ELF-1 (cell line): Measurements from ENCODE around the gene HIPK2.

Experiments used
- DNase-seq: peaks from one replicate; pipeline ENCODE4 v3.0.0-alpha.2; 2016; ENCODE audit warnings: low read depth, low spot score

HIPK2 gene

DNA sequence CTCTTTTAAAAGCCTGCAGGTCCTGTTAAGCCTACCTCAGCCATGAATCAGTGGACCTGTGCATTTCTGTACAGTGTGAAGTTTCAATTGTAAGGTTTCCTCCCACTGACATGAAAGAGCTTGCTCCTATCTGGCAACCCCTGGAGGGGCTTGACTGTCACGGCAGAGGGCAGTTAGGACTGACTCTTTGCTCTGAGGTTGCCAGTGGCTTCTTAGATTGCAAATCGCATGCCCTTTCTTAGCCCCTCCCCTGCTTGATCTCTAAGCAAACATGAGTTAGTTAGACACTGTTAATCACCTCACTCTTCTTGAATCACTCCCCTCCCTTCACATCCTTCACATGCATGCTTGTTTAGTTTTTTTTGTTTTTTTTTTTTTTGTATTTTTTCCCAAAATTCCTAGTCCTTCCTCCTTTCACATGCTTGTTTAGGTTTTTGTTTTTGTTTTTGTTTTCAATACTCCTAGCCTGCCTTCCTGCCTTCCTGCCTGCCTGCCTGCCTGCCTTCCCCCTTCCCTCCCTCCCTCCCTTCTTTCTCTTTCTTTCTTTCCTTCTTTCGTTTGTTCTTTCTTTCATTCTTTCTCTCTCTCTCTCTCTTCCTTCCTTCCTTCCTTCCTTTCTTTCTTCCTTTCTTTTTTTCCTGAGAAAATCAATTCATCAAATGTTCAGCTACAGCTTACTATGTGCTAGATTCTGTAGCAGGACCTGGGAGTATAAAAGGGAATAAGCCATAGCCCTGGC lies 6.0 kb upstream of the HIPK2 start:
- DNase-seq: peak; percentile 21

DNA sequence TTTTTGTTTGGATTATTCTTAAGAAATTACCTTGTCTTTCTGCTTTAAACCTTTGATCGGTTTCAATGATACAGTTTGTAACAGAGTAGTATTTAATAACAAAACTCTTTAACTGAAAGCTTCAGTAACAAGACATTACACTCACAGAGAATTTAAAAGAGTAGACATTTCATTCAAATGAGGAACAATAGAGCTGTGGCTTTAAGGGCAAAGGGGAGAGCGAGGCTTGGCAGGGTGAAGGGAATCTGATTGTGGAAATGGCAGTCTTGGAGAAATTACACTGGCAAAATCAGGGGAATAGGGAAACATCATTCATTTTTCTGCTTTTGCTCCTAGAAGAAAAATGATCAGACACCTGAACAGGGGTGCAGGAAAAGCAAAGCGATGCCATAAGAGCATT lies 5.1 kb upstream of the HIPK2 start:
- no peak for DNase-seq

DNA sequence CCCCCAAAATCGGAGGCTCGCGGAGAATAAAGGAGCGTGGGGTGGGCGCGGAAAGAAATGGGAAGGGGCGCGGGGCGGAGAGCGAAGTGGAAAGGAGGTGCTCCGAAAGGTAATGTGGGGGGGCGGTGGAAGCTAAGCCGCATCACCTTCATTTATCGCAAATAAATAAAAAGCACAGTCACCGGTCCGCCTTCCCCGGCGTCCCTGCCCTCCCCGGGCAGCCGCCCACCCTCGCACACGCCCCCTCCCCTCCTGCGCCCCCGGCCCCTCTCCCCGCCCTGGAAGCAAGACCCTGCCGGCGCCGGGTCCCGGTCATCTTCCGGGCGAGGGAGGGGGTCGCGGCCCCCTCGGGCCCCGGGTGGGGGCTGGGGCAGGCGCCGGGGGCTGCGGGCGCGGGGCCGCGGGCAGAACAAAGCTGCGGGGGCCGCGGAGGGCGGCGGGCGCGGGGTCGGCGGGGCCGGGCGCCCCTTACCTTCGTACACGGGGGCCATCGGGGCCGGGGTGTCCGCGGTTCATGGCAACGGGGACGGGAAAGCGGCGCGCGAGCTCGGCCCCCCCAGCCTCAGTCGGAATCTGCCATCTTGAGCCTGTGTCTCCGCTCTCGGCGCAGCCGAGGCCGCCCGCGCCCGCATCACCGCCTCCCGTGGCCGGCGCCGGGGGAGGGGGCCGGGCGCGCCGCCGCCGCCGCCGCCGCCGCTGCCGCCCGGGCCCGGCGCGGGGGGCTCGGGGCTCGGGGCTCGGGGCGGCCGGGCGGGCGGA lies 486 bp downstream of the HIPK2 start:
- DNase-seq: no peak

DNA sequence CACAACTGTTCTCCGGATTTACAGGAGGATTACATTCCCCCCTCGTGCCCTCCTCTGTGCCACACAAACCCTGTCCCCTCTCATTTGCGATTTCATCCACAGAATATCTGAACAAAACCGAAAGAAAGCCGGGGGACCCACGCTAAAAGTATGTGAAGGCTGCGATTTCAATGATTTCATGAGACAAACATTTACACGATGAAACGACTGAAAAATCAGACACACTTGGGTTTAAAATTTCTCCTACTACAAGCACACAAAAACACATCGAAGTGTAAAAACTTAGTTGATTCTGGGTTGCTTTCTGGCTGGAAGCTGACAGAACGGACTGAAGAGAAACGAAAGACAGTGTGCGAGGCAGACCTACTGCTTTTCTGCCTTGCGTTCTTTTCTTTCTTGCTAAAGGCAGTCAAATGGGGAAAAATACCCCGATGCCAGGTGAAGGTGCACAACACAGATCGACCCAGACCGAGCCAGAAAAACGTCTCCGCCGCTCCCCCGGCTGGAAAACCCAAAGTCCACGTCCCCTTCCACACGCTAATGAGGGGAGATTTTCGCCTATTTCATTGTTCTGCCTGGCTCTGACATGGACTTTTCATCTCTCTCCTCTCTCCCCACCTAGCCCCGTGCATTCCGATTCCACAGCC lies 1.2 kb downstream of the HIPK2 start:
- peak; percentile 42 for DNase-seq

DNA sequence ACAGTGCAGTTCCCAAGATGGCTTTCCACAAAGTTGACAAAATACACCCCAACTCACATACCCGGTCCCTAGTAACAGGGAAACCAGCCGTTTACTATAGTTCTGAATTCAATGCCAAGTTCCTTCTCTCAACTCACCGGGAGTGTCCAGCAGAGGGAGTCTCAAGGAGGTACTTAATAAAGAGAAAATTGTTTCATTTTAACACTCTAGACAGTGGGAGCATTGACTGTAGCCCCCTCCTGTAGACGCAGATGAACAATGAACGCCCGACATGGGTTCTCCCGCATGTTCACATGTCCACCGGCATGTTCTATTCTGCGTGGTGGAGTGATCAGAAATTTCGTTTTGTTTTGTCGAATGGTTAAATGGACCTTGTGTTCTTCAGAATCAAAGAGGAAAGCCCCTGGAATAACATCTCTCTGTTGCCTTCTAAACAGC lies 1.9 kb downstream of the HIPK2 start:
- DNase-seq: peak; percentile 22

DNA sequence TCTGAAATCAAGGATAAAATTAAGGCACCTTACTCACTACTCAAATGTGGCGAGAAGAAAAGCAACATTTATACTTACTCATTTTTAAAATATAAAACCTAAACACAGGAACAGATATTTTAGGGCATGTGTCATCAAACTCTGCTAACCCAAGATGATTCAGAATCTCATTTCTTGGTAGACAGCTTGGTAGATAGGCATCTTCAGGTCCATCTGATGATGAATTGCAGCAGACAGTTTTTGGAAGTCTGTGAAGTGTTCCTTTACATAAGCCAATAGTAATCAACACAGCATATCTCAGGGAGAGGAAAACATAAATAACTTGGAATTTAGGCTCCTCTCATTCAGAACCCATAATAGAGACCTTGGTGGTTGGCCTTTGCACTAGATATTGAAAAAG lies 3.4 kb downstream of the HIPK2 start:
- no peak for DNase-seq

DNA sequence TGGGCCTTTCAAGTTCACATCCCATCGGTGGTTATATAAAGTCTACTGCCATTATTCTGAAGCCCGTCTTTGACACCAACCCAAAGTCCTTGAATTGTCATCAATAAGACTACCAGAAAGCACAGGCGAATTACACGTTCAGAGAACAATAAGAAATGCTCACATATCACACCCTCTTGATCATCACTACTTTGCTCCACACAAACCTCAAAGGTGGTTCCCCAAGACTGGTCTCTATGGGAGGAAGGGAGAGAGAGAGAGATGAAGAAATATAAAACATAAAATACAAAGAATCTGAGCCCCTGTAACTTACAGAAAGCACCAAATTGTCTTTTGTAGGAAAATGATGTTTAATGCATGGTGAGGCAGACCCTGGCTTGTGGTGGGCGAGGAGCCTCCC lies 4.4 kb downstream of the HIPK2 start:
- no peak for DNase-seq

DNA sequence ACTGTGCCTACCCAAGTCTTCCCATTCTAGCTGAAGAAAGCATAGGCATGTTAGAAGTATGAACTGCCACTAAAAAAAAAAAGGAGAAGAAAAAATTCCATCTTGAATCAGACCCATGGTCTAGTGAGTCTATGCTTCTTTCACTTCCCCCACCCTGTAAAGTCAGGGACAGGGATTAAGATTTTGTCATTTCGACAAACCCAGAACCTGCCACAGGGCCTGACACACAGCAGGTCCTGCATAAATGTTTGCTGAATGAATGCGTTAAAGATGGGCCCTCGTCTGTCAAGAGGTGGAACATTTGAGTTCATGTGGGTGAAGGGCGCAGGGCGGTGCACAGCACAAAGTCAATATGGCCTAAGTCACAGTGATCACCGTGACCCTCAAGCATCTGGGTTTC lies 4.9 kb downstream of the HIPK2 start:
- DNase-seq: no peak

DNA sequence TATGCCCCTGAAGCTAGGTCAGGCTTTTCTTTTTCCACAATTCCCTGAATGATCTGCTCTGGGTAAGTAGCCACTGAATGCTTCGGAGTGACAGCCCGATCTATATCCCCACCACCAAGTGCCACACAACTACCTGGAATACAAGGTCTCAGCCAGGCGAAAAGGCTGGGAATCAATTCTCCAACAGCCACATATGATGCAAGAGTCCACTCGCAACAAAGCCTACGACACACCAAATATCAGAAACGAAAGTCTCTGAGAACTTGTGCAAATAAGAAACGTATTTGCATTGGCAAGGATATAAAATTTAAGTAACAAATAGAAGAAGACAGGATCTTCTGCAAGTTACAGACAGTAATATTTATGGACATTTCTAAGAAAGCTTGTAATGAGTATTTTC lies 5.7 kb downstream of the HIPK2 start:
- no peak for DNase-seq

DNA sequence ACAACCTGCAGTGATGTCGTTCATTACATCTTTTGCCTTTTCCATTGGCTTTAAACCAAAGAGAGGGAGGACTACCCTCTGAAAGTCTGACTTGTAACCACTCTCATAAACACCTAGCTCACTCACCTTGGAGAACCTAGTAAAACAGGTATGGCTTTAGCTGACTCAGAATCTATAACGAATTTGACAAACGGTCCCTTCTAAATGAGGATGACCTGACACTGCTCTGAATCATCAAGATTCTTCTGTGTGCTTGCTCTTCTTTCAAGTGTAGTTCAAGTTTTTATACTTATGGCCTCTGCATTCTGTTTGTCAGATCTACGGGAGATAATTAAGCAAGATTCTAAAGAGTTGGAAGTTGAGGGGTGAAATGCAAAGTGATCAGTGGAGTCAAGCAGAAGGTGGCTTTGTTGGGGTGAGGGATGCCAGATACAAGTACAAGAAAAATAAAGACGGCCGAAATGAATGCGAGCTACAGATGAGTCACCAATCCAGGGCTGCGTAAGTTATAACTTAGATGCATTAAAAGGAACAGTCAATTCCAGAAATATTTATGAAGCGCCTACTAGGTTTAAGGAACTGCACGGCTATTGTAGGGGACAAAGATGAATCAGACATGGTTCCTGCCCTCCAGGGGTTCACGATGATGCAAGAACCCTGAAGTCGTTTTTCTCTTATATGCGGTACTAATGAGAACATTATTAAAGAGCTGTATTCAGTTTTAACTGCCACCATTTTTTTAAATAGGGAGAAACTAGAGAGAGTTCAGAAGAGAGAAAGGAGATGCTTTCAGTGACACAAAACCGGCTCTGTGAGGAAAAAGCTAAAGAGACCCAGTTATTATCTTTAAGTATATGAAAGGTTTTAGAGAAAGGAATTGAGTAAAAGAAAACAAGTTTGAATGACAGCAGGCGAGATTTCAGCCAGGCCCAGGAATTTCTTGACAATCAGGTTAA lies 6.5 kb downstream of the HIPK2 start:
- DNase-seq: no peak

DNA sequence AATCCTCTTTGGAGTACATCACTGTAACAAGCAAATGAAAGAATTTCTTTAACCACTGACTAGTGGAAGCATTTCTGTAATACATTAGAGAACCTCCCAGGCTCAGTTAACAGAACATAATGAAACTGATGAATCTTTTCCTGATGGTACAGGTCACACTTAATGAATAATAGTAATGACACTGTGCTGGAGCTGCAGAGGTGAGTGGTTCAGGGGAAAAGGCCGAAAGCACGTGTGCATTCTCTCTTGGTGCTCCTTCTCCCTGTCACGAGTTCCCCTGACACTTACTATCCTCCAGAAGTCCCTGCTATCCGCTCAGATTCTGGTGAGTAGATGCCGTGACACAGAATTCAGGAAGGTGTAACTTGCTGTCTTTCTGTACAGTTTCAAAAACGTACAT lies 8.0 kb downstream of the HIPK2 start:
- DNase-seq: no peak

DNA sequence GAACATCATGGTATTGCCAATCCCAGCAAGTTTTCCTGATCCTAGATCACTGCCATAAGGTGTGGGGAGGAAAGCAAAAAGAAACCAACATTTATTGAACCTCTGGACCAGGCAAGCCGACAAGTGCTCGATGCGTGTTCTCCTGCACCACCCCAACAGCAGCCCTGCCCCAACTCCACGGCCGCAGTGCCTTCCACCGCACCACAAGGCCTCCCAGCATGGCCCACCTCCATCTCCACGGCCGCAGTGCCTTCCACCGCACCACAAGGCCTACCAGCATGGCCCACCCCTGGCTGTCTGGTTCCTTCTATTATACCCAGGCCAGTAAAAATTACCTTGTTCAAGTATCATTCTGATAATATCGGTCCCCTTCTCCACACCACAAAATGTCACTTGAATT lies 8.7 kb downstream of the HIPK2 start:
- DNase-seq: no peak

DNA sequence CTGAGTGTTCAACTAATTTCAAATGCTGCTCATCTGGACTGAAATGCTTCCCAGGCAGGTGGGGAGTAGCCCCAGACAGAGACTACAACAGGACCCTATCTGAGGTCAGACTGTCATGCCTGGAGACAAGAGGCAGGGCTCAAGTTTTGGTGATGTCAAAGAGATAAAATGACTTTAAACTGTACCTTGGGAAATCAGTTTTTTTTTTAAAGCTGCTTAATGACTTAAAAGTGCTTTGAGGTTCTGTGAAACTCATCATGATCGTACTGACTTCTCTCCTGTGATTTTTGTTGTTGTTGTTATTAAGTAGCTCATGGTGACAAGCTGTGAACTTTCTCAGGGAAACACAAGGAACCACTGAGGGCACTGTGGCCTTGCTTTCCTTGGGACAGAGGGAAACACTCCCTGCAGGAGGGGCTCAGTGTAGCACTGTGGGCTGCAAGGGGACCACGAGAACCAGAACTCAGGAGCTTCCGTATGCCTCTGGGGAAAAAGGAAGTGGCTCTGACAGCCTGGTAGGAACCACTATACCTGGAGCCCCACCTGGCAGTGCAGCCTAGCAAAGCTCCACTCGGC lies 9.5 kb downstream of the HIPK2 start:
- DNase-seq: no peak

DNA sequence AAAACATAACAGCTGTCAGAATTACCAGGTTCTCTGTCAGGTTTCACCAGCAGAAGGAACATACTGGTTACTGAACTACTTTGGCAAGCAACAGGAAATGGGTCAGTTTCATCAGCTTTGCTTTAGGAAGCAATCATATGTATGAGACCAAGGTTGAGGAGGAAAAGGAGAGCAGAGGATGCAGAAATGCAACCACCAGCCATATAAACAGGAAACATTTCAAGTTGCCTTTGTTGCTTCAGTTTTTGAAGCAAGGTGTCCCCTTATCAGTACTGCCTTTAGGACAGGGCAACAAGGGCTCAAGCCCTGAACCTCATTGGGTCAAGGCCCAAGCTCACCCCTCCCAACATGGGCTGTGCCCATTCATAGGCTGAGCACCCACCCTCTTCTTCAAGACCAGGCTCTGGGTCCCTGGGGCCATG lies 10.2 kb downstream of the HIPK2 start:
- no peak for DNase-seq

DNA sequence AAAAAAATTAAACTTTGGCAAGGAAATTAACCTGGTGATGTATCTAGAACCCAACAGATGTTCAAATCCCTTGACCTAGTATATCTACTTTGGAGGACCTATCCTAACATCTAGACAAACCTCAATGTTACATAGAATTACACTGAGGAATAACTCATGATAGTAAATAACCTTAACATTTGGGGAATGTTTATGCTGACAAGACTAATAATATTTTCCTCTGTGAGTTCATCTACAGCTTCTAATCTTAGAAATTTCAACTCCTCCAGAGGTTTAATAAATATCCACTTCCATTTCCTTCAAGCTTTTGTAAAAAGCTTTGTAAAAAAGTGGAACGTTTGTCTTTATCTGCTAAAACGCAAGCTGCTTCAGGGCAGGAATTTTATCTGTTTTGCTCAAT lies 12.7 kb downstream of the HIPK2 start:
- DNase-seq: no peak

DNA sequence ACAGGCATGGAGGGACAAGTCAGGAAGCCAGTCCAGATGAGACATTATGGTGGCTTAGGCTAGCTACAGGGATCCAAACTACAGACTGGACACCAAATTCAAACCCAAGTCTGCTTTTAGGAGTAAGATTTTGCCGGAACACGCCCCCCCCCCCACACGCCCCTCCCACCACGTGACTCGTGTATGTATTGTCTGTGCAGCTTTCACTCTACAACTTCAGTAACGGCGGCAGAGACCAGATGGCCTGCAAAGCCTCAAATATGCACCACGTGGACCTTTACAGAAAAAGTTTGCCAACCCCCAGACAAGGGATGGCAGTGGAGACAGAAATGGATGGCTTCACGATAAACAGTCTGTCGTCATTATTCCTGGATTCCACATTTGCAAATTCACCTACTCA lies 14.5 kb downstream of the HIPK2 start:
- no peak for DNase-seq

DNA sequence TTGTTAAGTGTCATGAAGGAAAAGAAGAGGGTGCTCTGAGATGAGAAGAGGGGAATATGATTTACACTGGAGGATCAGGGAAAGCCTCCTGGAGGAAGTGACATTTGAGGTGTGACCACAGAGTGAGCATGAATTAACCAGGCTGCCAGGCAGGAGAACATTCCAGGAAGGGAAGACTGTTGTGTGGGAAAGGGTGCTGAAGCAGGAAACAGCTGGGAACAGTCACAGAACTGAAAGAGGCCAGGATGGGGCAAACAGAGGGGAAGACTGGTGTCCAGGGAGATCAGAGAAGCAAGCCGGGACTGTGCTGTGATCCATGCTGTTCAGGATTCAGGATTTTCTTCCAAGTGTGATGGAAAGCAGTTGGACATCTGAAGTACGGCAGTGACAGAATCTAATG lies 14.9 kb downstream of the HIPK2 start:
- DNase-seq: no peak

DNA sequence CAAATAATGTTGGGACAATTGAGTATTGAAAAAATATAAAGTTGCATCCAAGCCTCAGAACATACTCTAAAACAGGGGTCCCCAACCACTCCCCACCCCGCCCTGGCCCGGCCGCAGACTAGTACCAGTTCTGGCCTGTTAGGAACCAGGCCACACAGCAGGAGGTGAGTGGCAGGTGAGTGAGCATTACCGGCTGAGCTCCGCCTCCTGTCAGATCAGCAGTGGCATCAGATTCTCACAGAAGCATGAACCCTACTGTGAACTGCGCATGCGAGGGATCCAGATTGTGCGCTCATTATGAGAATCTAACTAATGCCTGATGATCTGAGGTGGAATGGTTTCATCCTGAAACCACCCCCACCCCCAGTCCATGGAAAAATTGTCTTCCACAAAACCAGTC lies 19.4 kb downstream of the HIPK2 start:
- DNase-seq: peak; percentile 9

DNA sequence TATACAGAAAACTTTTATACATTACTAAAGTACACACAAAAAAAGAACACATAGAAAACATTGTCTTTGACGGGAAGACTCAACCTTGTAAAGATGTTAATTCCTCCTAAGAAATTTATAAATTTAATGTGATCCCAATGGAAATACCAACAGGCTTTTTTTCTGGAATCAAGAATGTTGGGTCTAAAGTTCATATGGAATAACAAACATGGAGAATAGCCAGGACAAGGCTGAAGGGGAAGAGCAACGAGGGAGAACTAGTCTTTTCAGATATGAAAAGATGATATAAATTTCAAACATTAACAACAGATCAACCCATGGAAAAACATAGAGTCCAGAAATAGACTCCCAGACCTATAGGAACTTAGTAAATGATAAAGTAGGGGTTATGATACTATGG lies 19.8 kb downstream of the HIPK2 start:
- DNase-seq: no peak

DNA sequence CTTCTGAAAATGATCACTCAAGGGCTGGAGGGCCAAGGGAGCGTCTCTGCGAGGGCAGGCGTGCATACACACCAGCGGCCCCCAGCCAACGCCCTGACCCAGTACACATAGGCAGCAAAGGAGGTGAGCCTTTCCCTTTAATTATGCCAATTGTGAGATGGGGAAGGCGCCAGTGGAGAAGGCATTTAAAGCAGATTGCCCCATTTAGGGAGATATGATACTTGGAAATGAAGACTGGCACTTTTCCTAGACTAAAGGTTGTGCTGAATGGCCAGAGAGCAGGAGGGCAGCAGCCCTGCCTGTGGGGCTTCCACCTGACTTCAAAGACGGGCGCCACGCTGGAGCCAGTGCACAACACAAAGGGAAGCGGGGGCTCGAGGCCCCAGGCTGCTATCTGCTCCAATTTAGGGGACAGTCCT lies 24.1 kb downstream of the HIPK2 start:
- DNase-seq: no peak

DNA sequence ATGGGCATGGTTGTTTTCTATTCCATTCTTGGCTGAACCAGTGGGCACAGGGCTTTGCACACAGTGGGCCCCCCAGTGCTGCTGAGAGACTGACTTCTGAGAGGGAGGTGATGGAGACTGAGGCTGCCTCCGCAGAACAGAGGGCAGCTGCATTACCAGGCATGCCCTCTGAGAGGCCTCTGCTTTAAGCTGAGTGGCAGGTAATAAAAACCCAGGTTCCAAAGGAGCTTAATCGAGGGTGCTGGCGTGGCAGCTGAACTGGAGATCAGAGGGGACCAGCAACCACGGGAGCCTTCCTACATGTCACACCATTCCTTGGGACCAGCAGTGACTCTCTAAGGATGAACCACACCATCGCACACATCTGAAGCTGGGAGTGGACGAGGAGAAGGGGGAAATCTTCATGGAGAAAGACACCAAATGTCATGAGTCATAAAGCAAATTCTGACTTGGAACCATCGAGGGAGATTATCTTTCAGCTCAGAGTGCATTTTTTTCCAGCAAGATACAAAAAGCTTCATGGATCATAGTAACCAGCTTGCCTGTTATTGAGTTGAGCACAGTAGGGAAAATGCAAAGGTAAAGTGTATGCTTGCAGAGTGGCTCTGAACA lies 24.6 kb downstream of the HIPK2 start:
- DNase-seq: no peak
